ENCODE results near the gene LRRC8E. TPM values are rescaled to one million over a fixed set of nuclear protein-coding genes. Genes with fewer than 3 reads are reported as not detected.

The LRRC8E gene
- total and polyA plus RNA-seq, 8 donors: 0.58 to 12.5 (median 2.1) TPM; not detected in 1

DNA sequence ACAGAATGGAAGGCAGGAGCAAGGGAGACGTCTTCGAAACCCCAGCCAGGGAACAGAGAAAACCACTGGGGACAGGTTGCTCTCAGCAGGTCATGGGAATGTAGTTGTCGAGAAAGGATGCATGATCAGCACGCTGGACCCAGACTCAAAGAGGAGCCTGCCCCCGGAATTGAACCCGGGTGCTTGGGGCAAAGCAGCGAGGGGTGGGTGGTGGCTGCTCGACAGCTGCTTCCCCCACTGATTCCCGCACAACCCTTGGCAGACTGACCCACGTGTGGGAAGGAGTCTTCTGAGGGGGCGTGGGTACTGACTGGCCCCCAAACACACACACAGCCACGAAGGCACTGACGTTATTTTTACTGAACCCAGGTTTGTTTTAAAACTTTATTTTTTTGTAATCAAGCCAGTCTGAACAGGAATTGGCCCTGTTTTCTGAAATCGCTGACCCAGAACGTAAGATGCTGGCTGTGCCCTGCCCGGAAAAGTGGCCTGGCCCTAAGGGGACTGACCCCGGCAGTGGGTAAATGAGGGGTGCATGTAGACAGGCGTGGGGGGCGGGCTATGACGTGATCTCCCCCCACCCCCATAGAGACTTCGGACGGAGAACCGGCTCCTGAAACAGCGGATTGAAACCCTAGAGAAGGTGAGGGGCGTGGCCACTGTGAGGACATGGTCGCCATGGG lies 32.7 kb upstream of the LRRC8E start:
- intact Hi-C loops (cut with DNase I; ENCODE audit: low total_unique reads): loop anchor here (10.0 kb wide), 1 partner anchor 69 kb away; the partner anchor contains the start of genes CTXN1 and SNAPC2
- H3K27me3 ChIP-seq: peaks cover 0 to 51% (median 4%) of the 10 kb centered on the region in 3 donors

DNA sequence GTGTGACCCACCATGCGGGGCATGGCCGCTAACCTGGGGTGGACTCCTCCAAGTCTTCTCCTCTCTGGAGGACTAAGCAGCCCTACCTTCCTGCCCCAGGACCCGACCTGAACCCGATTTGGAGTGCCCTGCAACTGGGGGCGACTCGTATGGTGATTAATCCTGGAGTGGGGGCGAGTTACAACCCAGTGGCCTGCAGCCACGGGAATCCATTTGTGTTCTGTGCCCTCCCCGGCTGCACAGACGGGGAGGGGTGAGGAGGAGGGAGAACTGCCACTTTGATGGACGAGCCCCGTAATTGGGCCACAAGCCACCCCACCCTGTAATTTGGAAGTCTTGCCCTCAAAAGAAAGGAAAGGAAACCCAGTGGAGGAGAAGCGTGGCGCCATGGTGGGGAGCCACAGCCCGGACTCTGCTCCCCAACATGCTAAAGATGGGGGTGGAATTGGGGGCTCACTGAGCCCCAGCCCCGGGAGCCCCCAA lies 32.2 kb upstream of the LRRC8E start:
- no peaks in the 10 kb centered on the region for H3K9me3 ChIP-seq
- peaks cover 0 to 57% (median 6%) of the 10 kb centered on the region in 3 donors for H3K27me3 ChIP-seq
- DNase-seq: no peak
- TF ChIP-seq EP300 (IDR thresholded peaks at IDR 0.05) (no peak), POLR2AphosphoS5 (IDR thresholded peaks at IDR 0.05) (no peak), POLR2A (IDR thresholded peaks at IDR 0.05) (no peak)
- TF ChIP-seq, protein P1, sequence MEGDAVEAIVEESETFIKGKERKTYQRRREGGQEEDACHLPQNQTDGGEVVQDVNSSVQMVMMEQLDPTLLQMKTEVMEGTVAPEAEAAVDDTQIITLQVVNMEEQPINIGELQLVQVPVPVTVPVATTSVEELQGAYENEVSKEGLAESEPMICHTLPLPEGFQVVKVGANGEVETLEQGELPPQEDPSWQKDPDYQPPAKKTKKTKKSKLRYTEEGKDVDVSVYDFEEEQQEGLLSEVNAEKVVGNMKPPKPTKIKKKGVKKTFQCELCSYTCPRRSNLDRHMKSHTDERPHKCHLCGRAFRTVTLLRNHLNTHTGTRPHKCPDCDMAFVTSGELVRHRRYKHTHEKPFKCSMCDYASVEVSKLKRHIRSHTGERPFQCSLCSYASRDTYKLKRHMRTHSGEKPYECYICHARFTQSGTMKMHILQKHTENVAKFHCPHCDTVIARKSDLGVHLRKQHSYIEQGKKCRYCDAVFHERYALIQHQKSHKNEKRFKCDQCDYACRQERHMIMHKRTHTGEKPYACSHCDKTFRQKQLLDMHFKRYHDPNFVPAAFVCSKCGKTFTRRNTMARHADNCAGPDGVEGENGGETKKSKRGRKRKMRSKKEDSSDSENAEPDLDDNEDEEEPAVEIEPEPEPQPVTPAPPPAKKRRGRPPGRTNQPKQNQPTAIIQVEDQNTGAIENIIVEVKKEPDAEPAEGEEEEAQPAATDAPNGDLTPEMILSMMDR (IDR thresholded peaks at IDR 0.05): no peak
- peaks cover 0 to 10% (median 10%) of the 10 kb centered on the region in 4 donors for H3K4me1 ChIP-seq
- H3K4me3 ChIP-seq: no peak overlapping the region
- intact Hi-C loops (cut with DNase I; ENCODE audit: low total_unique reads): loop anchor here (10.0 kb wide), 1 partner anchor 69 kb away; the partner anchor contains the start of genes CTXN1 and SNAPC2
- WGBS, 5 donors: 86 to 93% (median 89%) methylated on average over 14 to 16 of the region's 16 CpGs
- H3K36me3 ChIP-seq: peaks cover 0 to 39% (median 27%) of the 10 kb centered on the region in 4 donors
- no peak overlapping the region for H3K27ac ChIP-seq

More for the DNA sequence above, 32.7 kb upstream of the LRRC8E start:
- DNase-seq: no peak
- Histone ChIP-seq H3K9me3 (no peaks in the 10 kb centered on the region), H3K27ac (no peak overlapping the region), H3K4me1 (peaks cover 0 to 10% (median 10%) of the 10 kb centered on the region in 4 donors), H3K36me3 (peaks cover 0 to 37% (median 24%) of the 10 kb centered on the region in 4 donors), H3K4me3 (no peak overlapping the region)
- 89 to 94% (median 93%) methylated on average over 26 of the region's 26 CpGs for WGBS, 5 donors
- TF ChIP-seq, protein P1 (IDR thresholded peaks at IDR 0.05): no peak
- TF ChIP-seq POLR2AphosphoS5 (IDR thresholded peaks at IDR 0.05) (no peak), EP300 (IDR thresholded peaks at IDR 0.05) (no peak), POLR2A (IDR thresholded peaks at IDR 0.05) (no peak)

DNA sequence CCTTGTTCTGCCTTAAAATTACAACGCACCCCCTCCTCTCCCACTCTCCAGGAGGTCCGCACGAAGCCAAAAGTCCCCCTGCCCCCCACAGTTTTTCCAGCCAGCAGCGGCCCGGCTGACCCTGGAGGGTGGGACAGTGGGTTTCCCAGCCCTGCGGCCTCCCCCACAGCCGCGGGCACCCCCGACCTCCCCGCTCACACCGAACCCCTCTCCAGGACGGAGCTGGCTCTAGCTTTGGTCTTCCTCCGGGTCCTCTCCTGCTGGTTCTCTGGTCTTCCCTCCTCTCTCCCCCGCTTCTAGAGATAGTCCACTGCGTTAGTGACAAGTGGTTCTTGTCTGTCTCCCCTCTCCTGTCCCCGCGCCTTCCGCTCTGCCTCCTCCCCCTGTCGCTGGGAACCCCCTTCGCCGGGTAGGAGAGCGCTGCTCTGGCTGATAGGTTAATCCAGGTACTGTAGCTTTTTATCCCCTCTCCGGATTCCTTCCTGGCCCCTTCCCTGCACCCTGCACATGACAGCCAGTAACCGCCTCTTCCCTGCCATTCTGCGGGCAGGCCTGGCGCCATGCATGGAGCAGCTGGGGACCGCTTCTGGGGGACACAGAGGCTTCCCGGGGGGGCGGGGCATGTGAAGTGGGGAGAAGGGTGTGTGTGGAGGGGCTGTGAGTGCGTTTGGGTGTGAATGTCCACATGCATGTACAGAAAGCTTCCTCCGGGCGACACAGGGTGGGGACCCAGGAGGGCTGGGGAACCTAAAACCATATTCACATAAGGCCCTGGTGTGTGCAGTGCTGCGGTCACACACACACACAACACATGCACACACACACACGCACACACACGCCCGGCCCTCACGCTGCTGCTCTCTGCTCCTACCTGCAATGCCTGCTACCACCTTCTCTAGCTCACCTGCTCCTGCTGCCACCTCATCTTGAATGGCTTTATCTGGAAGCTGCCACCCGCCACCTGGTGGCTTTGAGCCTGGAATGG lies 31.3 kb upstream of the LRRC8E start:
- Histone ChIP-seq H3K4me1 (peaks cover 8 to 18% (median 17%) of the 10 kb centered on the region in 4 donors), H3K4me3 (no peak overlapping the region), H3K27me3 (peaks cover 0 to 65% (median 15%) of the 10 kb centered on the region in 3 donors), H3K36me3 (peaks cover 0 to 39% (median 28%) of the 10 kb centered on the region in 4 donors), H3K27ac (no peak overlapping the region), H3K9me3 (no peaks in the 10 kb centered on the region)
- no peak for DNase-seq
- 84 to 87% (median 85%) methylated on average over 37 to 38 of the region's 38 CpGs for WGBS, 5 donors
- intact Hi-C loops (cut with DNase I; ENCODE audit: low total_unique reads): loop anchor here (10.0 kb wide), 1 partner anchor 68 kb away; the partner anchor contains the start of genes CTXN1 and SNAPC2
- TF ChIP-seq EP300 (IDR thresholded peaks at IDR 0.05): no peak
- TF ChIP-seq, protein P1 (IDR thresholded peaks at IDR 0.05): no peak

DNA sequence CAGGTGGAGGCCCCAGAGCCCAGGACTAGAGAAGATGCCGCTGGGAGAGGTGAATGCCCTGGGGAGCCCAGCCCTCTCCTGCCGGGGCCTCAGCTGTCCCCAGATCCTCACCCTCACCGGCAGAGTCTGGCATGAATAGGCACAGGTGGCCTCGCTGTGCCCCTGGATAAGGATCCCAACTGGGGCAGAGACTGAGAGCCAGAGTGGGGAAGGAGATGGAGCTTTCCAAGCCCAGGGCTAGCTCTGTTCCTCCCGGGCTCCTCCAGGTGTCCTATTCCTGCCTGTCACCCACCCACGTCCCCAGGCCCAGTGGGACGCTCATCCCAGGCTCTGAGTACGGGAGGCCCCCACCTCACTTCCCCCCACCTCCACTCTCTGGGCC lies 30.6 kb upstream of the LRRC8E start:
- Histone ChIP-seq H3K4me3 (no peak overlapping the region), H3K36me3 (peaks cover 0 to 39% (median 28%) of the 10 kb centered on the region in 4 donors), H3K9me3 (no peaks in the 10 kb centered on the region), H3K4me1 (peaks cover 15 to 26% (median 24%) of the 10 kb centered on the region in 4 donors), H3K27me3 (peaks cover 0 to 73% (median 22%) of the 10 kb centered on the region in 3 donors), H3K27ac (no peak overlapping the region)
- TF ChIP-seq EP300 (IDR thresholded peaks at IDR 0.05) (no peak), POLR2A (IDR thresholded peaks at IDR 0.05) (no peak), POLR2AphosphoS5 (IDR thresholded peaks at IDR 0.05) (no peak)
- TF ChIP-seq, protein P1 (IDR thresholded peaks at IDR 0.05): no peak
- no peak for DNase-seq
- intact Hi-C loops (cut with DNase I; ENCODE audit: low total_unique reads): loop anchor here (10.0 kb wide), 1 partner anchor 67 kb away; the partner anchor contains the start of genes CTXN1 and SNAPC2
- 50 to 90% (median 57%) methylated on average over 2 to 8 of the region's 8 CpGs for WGBS, 5 donors

Measured in stomach (tissue), 9 donors.